GM18861 (cell line): ENCODE data around the gene DOCK9.

Experiments
- ATAC-seq: cut with Tn5 transposase; IDR thresholded peaks from one replicate; pipeline ENCODE4 v1.9.1; 2021; ENCODE audit not compliant: unreplicated experiment

Gene DOCK9

GRCh38 chr13:98977568-98978265 is at the start of gene DOCK9:
DOCK9 (minus strand) TSS chr13:98978064; CDS start chr13:98977909, 155 bp downstream.
- no peak for ATAC-seq

- ATAC-seq, result no peak
Measured at GRCh38 chr13:99027260-99027659, 49.4 kb upstream of the DOCK9 start.

GRCh38 chr13:99022941-99023340 is 45.1 kb upstream of the DOCK9 start:
- no peak for ATAC-seq

- ATAC-seq, result no peak
Measured at GRCh38 chr13:99018418-99019180, 40.7 kb upstream of the DOCK9 start.

GRCh38 chr13:99015606-99016490 is 38.0 kb upstream of the DOCK9 start:
- no peak for ATAC-seq

GRCh38 chr13:99014522-99014921 is 36.7 kb upstream of the DOCK9 start:
- no peak for ATAC-seq

- ATAC-seq, result no peak
Measured at GRCh38 chr13:99013951-99014350, 36.1 kb upstream of the DOCK9 start.

GRCh38 chr13:99012539-99012938 is 34.7 kb upstream of the DOCK9 start:
- ATAC-seq, result no peak

- no peak for ATAC-seq
Measured at GRCh38 chr13:99009987-99010551, 32.2 kb upstream of the DOCK9 start.

GRCh38 chr13:99008577-99008976 is 30.7 kb upstream of the DOCK9 start:
- ATAC-seq, result no peak

- no peak for ATAC-seq
Measured at GRCh38 chr13:99007414-99007986, 29.6 kb upstream of the DOCK9 start.

- no peak for ATAC-seq
Measured at GRCh38 chr13:99005609-99006008, 27.7 kb upstream of the DOCK9 start.

GRCh38 chr13:99004978-99005377 is 27.1 kb upstream of the DOCK9 start:
- no peak for ATAC-seq

- ATAC-seq, result no peak
Measured at GRCh38 chr13:99003851-99004471, 26.1 kb upstream of the DOCK9 start.

GRCh38 chr13:99003186-99003585 is 25.3 kb upstream of the DOCK9 start:
- no peak for ATAC-seq

GRCh38 chr13:99002172-99002710 is 24.4 kb upstream of the DOCK9 start:
- no peak for ATAC-seq

- no peak for ATAC-seq
Measured at GRCh38 chr13:99000137-99000536, 22.3 kb upstream of the DOCK9 start.

GRCh38 chr13:98999639-98999952 is 21.7 kb upstream of the DOCK9 start:
- ATAC-seq, result no peak

GRCh38 chr13:98998831-98999638 is 21.2 kb upstream of the DOCK9 start:
- no peak for ATAC-seq
